Measurements from ENCODE around the gene OXLD1. TPM values are rescaled to one million over a fixed set of nuclear protein-coding genes. Genes with fewer than 3 reads are reported as not detected.

The OXLD1 gene
- total RNA-seq, 6 donors from 2014 or later, result 32.2 to 46.7 (median 38.5) TPM

- no peak for ATAC-seq (ENCODE audit: low FRiP score in 2 of 2)
- TF ChIP-seq EP300 (IDR thresholded peaks at IDR 0.05), result no peak
- TF ChIP-seq POLR2A (IDR thresholded peaks at IDR 0.05), result no peak
- no peak for TF ChIP-seq CTCF (IDR thresholded peaks at IDR 0.05)
- no peak for TF ChIP-seq POLR2AphosphoS5 (IDR thresholded peaks at IDR 0.05)
- Histone ChIP-seq H3K4me1 (peaks cover 0 to 8% (median 3%) of the 10 kb centered on the region in 4 donors), H3K4me3 (no peak overlapping the region), H3K27ac (no peak overlapping the region), H3K9me3 (no peaks in the 10 kb centered on the region), H3K27me3 (no peaks in the 10 kb centered on the region), H3K36me3 (peaks cover 15 to 73% (median 54%) of the 10 kb centered on the region in 4 donors)
- no peak for DNase-seq
- 42 to 82% methylated on average over 7 of the region's 7 CpGs for WGBS, 2 donors
Observed at GRCh38 chr17:81616877-81617276, 49.5 kb downstream of the OXLD1 start.

DNA sequence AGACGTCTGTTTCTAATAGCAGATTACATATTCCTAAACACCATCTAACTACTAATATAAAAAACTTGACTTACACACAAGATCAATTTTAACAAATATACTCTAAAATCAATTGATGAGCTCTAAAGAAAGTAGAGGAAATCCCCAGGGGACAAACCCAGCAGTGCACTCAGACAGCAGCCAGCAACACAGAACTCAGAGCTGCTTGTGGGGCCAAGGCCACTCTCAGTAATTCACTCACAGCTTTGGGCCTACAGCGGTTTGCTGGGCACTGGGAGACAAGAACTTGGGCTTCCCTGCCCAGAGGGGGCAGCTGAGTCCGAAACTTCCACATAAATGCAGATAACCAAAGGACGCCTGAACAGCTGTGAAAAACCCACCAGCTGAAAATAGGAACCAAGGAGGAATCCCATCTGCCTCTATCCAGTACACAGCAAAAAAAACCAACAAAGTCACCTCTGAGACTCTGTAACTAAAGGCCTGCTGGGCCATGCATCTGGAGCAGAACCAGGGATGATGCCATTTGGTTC is 50.9 kb downstream of the OXLD1 start:
- DNase-seq (no peak), ATAC-seq (ENCODE audit: low FRiP score in 2 of 2) (no peak)
- peaks cover 0 to 5% (median 2%) of the 10 kb centered on the region in 4 donors for H3K4me1 ChIP-seq
- WGBS, 2 donors, result 94 to 100% methylated on average over 3 to 4 of the region's 4 CpGs
- no peaks in the 10 kb centered on the region for H3K9me3 ChIP-seq
- H3K4me3 ChIP-seq, result no peak overlapping the region
- H3K36me3 ChIP-seq, result peaks cover 3 to 69% (median 45%) of the 10 kb centered on the region in 4 donors
- no peak for TF ChIP-seq POLR2A (IDR thresholded peaks at IDR 0.05)
- no peak for TF ChIP-seq CTCF (IDR thresholded peaks at IDR 0.05)
- TF ChIP-seq EP300 (IDR thresholded peaks at IDR 0.05), result no peak
- no peak for TF ChIP-seq POLR2AphosphoS5 (IDR thresholded peaks at IDR 0.05)
- H3K27ac ChIP-seq, result no peak overlapping the region
- H3K27me3 ChIP-seq, result no peaks in the 10 kb centered on the region

Small RNAs within 50 kb of the gene (small RNA-seq; reads per million reads assigned to genes)
- gene MIR6786, result 0 to 0.25 (median 0) reads per million in 4 donors

Other genes starting within 250 kb of the OXLD1 start
- 1,000 to 10,000 TPM in 5 of 6 donors, 100 to 1,000 TPM in 1; 902 to 3,864 (median 2,097) TPM for gene ACTG1, start 153.8 kb downstream of the OXLD1 start, total RNA-seq
- gene FSCN2, start 138.2 kb downstream of the OXLD1 start, total RNA-seq, result 10 to 100 TPM in 1 of 6 donors, 1 to 10 TPM in 5; 2.7 to 37.7 (median 3.9) TPM
- gene FAAP100, start 114.3 kb downstream of the OXLD1 start, total RNA-seq, result 10 to 100 TPM; 22.0 to 70.2 (median 32.5) TPM
- gene NPLOC4, start 29.5 kb downstream of the OXLD1 start, total RNA-seq, result 100 to 1,000 TPM in 2 of 6 donors, 10 to 100 TPM in 4; 59.9 to 373 (median 87.4) TPM
- 1 to 10 TPM in 3 of 6 donors, under 1 TPM in 3; 0.61 to 2.8 (median 1.0) TPM for gene TSPAN10, start 29.4 kb downstream of the OXLD1 start, total RNA-seq
- gene PDE6G, start 10.1 kb downstream of the OXLD1 start, total RNA-seq, result 10 to 100 TPM in 1 of 6 donors, 1 to 10 TPM in 2, not detected in 3; 1.0 to 12.6 (median 1.7) TPM
- gene CCDC137, start 132 bp upstream of the OXLD1 start, total RNA-seq, result 10 to 100 TPM; 10.8 to 49.2 (median 12.6) TPM
- 10 to 100 TPM; 16.9 to 47.1 (median 20.5) TPM for gene ARL16, start 17.2 kb upstream of the OXLD1 start, total RNA-seq
- gene HGS, start 17.4 kb upstream of the OXLD1 start, total RNA-seq, result 100 to 1,000 TPM in 4 of 6 donors, 10 to 100 TPM in 2; 74.7 to 164 (median 108) TPM
- 10 to 100 TPM; 29.3 to 69.8 (median 47.8) TPM for gene MRPL12, start 36.8 kb upstream of the OXLD1 start, total RNA-seq
- 10 to 100 TPM in 5 of 6 donors, 1 to 10 TPM in 1; 9.9 to 20.2 (median 12.7) TPM for gene SLC25A10, start 45.7 kb upstream of the OXLD1 start, total RNA-seq
- gene GCGR, start 137.5 kb upstream of the OXLD1 start, total RNA-seq, result 10 to 100 TPM in 1 of 6 donors, not detected in 5; 11.1 TPM
- 100 to 1,000 TPM in 1 of 6 donors, 10 to 100 TPM in 5; 30.1 to 106 (median 70.1) TPM for gene MCRIP1, start 166.7 kb upstream of the OXLD1 start, total RNA-seq
- not detected for gene PPP1R27, start 168.4 kb upstream of the OXLD1 start, total RNA-seq
- gene P4HB, start 193.9 kb upstream of the OXLD1 start, total RNA-seq, result 100 to 1,000 TPM; 374 to 627 (median 531) TPM
- 100 to 1,000 TPM; 171 to 522 (median 302) TPM for gene ARHGDIA, start 204.7 kb upstream of the OXLD1 start, total RNA-seq
- gene ALYREF, start 225.0 kb upstream of the OXLD1 start, total RNA-seq, result 10 to 100 TPM; 43.0 to 71.0 (median 60.1) TPM
- gene ANAPC11, start 225.1 kb upstream of the OXLD1 start, total RNA-seq, result 100 to 1,000 TPM in 3 of 6 donors, 10 to 100 TPM in 3; 24.1 to 138 (median 99.2) TPM
- gene NPB, start 235.6 kb upstream of the OXLD1 start, total RNA-seq, result 1 to 10 TPM in 1 of 6 donors, under 1 TPM in 2, not detected in 3; 0.37 to 1.8 (median 0.94) TPM
- gene PCYT2, start 244.8 kb upstream of the OXLD1 start, total RNA-seq, result 10 to 100 TPM; 29.1 to 63.1 (median 52.2) TPM